Measurements from ENCODE around the gene CDK10.
"Not testable (repeated sequence)": the region's sequence is repeated elsewhere in the genome, so short reads cannot be mapped to it uniquely, and the experiment has no call there.

The CDK10 gene

DNA sequence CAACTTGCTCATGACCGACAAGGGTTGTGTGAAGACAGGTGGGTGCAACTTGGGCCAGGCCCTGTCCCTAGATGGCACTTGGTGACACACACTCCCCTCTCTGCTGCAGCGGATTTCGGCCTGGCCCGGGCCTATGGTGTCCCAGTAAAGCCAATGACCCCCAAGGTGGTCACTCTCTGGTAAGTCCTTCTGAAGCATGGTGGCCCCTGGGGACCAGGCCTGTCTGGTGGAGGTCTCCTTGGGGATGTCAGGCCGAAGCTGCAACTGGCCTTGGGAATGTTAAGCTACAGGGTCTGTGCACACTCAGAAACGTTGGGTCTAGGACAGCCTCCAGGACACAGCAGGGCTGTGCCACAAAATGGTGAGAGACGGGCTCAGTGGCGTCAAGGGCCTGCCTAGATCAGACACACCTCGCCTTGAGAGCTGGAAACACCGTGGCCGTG is 6.8 kb downstream of the CDK10 start:
- DNase-seq (ENCODE audit: insufficient read length, low spot score), result no peak
- no peak for FAIRE-seq
- TF ChIP-seq, protein P1, sequence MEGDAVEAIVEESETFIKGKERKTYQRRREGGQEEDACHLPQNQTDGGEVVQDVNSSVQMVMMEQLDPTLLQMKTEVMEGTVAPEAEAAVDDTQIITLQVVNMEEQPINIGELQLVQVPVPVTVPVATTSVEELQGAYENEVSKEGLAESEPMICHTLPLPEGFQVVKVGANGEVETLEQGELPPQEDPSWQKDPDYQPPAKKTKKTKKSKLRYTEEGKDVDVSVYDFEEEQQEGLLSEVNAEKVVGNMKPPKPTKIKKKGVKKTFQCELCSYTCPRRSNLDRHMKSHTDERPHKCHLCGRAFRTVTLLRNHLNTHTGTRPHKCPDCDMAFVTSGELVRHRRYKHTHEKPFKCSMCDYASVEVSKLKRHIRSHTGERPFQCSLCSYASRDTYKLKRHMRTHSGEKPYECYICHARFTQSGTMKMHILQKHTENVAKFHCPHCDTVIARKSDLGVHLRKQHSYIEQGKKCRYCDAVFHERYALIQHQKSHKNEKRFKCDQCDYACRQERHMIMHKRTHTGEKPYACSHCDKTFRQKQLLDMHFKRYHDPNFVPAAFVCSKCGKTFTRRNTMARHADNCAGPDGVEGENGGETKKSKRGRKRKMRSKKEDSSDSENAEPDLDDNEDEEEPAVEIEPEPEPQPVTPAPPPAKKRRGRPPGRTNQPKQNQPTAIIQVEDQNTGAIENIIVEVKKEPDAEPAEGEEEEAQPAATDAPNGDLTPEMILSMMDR (IDR thresholded peaks at IDR 0.05; ENCODE audit: insufficient read depth, missing control alignments), result no peak

DNA sequence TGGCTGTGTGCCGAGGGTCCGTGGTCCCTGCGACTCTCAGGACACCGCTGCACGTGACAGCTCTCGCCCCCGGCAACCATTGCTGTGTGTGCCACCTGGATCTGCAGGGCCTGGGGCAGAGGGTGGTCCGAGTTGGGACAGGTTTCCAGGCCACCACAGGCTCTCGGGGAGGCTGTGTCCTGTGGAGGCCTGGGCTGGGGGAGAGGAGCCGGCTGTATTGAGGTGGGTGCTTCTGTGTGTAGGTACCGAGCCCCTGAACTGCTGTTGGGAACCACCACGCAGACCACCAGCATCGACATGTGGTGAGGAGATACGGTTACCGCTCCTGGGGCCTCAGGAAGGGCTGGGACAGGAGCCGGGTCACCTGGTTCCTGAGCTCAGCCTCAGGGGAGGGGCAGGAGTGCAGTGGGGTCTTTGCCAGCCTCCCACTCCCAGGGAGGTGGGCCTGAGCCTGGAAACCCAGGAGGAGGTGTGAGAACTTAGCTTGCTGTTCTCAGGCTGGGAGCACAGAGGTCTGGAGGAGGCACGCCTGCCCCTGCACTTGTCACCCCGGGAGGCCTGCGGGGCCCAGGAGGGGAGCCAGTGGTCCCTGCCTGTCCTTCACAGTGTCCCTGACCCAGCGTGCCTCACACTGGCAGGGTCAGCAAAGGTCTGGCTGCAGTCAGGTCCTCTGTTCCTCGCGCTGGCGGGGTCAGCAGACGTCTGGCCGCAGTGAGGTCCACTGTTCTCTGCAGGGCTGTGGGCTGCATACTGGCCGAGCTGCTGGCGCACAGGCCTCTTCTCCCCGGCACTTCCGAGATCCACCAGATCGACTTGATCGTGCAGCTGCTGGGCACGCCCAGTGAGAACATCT is 7.7 kb downstream of the CDK10 start:
- TF ChIP-seq, protein P1 (IDR thresholded peaks at IDR 0.05; ENCODE audit: insufficient read depth, missing control alignments), result no peak
- no peak for DNase-seq (ENCODE audit: insufficient read length, low spot score)
- FAIRE-seq, result no peak

DNA sequence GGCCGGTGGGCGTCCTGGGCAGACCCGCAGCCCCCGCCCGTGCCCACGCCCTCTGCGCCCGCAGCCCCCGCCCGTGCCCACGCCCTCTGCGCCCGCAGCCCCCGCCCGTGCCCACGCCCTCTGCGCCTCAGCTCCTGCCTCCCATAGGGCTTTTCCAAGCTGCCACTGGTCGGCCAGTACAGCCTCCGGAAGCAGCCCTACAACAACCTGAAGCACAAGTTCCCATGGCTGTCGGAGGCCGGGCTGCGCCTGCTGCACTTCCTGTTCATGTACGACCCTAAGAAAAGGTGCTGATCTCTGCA is 8.2 kb downstream of the CDK10 start:
- DNase-seq (ENCODE audit: insufficient read length, low spot score); FAIRE-seq: not testable (repeated sequence)

DNA sequence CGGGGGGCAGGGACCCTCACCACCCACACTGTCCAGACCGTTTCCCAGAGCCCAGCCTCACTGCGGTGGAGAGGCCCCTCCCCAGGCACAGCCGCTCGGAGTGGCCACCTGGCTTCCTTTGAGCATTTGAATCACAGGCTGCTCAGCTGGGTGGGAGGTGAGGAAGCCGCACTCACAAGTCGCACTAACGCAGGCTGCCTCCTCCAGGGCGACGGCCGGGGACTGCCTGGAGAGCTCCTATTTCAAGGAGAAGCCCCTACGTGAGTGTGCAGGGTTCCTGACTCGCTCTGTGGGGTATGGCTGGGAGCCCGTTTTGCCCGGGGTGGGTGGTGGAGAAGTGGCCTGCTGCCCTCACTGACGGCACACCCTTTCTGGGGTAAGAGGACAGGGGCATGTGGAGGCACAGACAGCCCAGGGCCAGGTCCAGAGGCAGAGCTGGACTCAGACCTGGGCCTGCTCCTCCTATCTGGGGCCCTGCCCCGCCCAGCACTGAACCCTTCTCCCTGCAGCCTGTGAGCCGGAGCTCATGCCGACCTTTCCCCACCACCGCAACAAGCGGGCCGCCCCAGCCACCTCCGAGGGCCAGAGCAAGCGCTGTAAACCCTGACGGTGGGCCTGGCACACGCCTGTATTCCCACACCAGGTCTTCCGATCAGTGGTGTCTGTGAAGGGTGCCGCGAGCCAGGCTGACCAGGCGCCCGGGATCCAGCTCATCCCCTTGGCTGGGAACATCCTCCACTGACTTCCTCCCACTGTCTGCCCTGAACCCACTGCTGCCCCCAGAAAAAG is 8.8 kb downstream of the CDK10 start:
- no peak for FAIRE-seq
- TF ChIP-seq, protein P1 (IDR thresholded peaks at IDR 0.05; ENCODE audit: insufficient read depth, missing control alignments), result no peak
- no peak for DNase-seq (ENCODE audit: insufficient read length, low spot score)

DNA sequence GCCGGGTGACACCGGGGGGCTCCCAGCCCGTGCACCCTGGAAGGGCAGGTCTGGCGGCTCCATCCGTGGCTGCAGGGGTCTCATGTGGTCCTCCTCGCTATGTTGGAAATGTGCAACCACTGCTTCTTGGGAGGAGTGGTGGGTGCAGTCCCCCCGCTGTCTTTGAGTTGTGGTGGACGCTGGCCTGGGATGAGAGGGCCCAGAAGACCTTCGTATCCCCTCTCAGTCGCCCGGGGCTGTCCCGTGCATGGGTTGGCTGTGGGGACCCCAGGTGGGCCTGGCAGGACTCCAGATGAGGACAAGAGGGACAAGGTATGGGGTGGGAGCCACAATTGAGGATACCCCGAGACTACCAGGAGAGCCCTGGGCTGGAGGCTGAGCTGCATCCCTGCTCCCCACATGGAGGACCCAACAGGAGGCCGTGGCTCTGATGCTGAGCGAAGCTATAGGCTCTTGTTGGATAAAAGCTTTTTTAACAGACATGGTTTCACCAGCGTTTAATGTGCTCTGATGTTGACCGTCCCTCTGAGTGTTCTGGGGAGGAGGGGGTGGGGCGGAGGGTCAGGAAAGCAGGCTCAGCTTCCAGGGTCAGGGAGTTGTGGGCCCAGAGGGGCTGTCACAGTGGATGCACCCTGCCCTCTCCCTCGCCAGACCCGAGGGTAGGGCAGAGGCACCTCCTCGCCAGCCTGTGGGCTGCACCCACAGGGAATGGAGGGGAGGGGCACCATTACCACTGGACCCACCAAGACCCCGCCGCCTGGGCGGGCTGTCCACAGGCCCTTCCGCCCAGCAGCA is 9.6 kb downstream of the CDK10 start:
- no peak for DNase-seq (ENCODE audit: insufficient read length, low spot score)
- no peak for FAIRE-seq
- TF ChIP-seq, protein P1 (IDR thresholded peaks at IDR 0.05; ENCODE audit: insufficient read depth, missing control alignments), result no peak

DNA sequence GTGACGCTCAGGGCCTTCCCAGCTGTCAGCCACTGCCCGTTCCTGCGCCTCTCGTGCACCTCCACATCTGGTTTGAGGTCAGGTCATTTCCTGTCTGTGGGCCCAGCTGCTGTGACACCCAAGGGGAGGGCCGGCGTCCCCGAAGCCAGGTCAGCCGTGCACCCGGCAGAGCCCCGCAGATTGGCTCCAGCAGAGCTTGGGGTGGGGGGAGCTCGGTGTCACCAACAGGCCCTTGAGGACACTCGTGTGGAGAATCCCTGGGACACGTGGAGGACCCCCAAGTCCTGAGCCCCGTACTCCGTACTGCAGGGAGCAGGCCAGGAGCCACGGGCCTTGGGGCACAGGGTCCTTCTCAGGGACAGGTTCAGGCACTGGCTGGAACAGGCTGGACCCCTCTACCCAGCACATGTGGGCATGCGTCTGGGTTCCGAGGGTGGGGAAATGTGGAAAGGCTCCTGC is 10.2 kb downstream of the CDK10 start:
- TF ChIP-seq, protein P1 (IDR thresholded peaks at IDR 0.05; ENCODE audit: insufficient read depth, missing control alignments), result no peak
- FAIRE-seq, result no peak
- DNase-seq (ENCODE audit: insufficient read length, low spot score), result no peak

DNA sequence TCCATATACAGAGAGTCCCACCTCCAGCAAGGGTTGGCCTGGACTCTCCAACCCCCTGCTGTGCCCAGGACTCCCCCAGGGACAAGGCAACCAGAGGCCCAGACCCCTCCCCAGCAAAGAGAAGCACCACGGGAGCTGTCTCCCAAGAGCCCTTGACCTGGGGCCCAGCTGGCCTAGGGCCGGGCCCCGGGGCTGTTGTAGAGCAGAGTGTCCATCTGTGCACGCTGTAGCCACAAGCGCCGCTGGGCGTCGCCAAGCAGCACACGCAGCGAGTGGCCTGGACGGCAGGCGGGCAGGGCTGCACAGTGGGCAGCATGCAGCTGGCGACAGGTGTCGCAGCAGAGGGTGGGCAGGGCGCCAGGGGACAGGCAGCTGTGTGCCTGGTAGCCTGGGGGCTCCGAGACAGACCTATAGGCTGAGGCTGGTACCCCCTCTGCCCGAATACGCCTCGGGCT is 10.7 kb downstream of the CDK10 start:
- no peak for DNase-seq (ENCODE audit: insufficient read length, low spot score)
- TF ChIP-seq, protein P1 (IDR thresholded peaks at IDR 0.05; ENCODE audit: insufficient read depth, missing control alignments), result no peak
- no peak for FAIRE-seq

Data from D721Med (cell line).